ENCODE results near the gene PATZ1. TPM values are rescaled to one million over a fixed set of nuclear protein-coding genes. Genes with fewer than 3 reads are reported as not detected.

Gene PATZ1
- total and polyA plus RNA-seq, 2 of the 4 experiments (the other 2 are of a cell fraction): 6.5 to 10.5 TPM

- no peak overlapping the region for H2BK15ac ChIP-seq (ENCODE audit: low read depth, low read length)
- no CpG with 5 or more reads among the region's 3 CpGs for WGBS, 2 experiments (ENCODE audit: extremely low coverage in 2 of 2, insufficient read length in 1 of 2)
- H2AFZ ChIP-seq (replicated peaks; ENCODE audit: low read length, poor library complexity): no peak overlapping the region
- CTCF ChIA-PET: no interaction called here
- H3K18ac ChIP-seq (ENCODE audit: low read depth, low read length): no peak overlapping the region
- H2AK5ac ChIP-seq (ENCODE audit: low read depth, low read length): no peak overlapping the region
- H3K4me1 ChIP-seq (ENCODE audit: control insufficient read depth, insufficient read depth, low read length): no peaks in the 10 kb centered on the region
- no peak overlapping the region for H3K4me3 ChIP-seq (ENCODE audit: insufficient read depth, low read depth, low read length)
- H3K4ac ChIP-seq (ENCODE audit: low read depth, low read length): no peak overlapping the region
- no peak overlapping the region for H3K27ac ChIP-seq (ENCODE audit: insufficient read depth, low read length)
- POLR2A ChIA-PET (ENCODE audit: unreplicated experiment): no interaction called here
- no peak overlapping the region for H2BK5ac ChIP-seq (ENCODE audit: low read depth, low read length, poor library complexity, severe bottlenecking)
- no peak for TF ChIP-seq SMC3 (IDR thresholded peaks at IDR 0.05; ENCODE audit: low read depth, low read length)
- TF ChIP-seq MXI1 (IDR thresholded peaks at IDR 0.05; ENCODE audit: borderline replicate concordance, low read depth, low read length): no peak
- TF ChIP-seq RCOR1 (IDR thresholded peaks at IDR 0.05; ENCODE audit: insufficient replicate concordance, low read length): no peak
- TF ChIP-seq BHLHE40 (IDR thresholded peaks at IDR 0.05; ENCODE audit: low read depth, low read length): no peak
- no peak for TF ChIP-seq RAD21 (IDR thresholded peaks at IDR 0.05; ENCODE audit: low read length)
- TF ChIP-seq NFE2L2 (IDR thresholded peaks at IDR 0.05; ENCODE audit: low read depth, low read length): no peak
- TF ChIP-seq ELK1 (IDR thresholded peaks at IDR 0.05; ENCODE audit: borderline replicate concordance, low read depth, low read length): no peak
- no peak for TF ChIP-seq CHD1 (IDR thresholded peaks at IDR 0.05; ENCODE audit: low read depth, low read length)
- no peak for TF ChIP-seq CEBPB (IDR thresholded peaks at IDR 0.05; ENCODE audit: low read depth, low read length)
- no peak for TF ChIP-seq USF2 (IDR thresholded peaks at IDR 0.05; ENCODE audit: low read depth, low read length)
- TF ChIP-seq FOS (IDR thresholded peaks at IDR 0.05; ENCODE audit: low read depth, low read length): no peak
- TF ChIP-seq CTCF (conservative IDR thresholded peaks at IDR 0.05; ENCODE audit: low read depth, low read length): no peak
- no peak for TF ChIP-seq POLR2A (IDR thresholded peaks at IDR 0.05; ENCODE audit: low read depth, low read length)
- no peak for TF ChIP-seq MAFK (IDR thresholded peaks at IDR 0.05; ENCODE audit: low read depth, low read length)
- H4K91ac ChIP-seq (ENCODE audit: insufficient read depth, low read depth, low read length): no peak overlapping the region
- H3K23ac ChIP-seq (ENCODE audit: low read depth, low read length): no peak overlapping the region
- no peak overlapping the region for H3K9ac ChIP-seq (ENCODE audit: low read depth, low read length)
- H4K20me1 ChIP-seq (ENCODE audit: insufficient read depth, low read length): no peaks in the 10 kb centered on the region
- no peak overlapping the region for H3K4me2 ChIP-seq (ENCODE audit: low read depth, low read length)
- no peak overlapping the region for H3K56ac ChIP-seq (ENCODE audit: extremely low read depth, insufficient read depth, low read length)
- H2AK9ac ChIP-seq (replicated peaks; ENCODE audit: low read depth, low read length, poor library complexity): no peak overlapping the region
- dilution Hi-C loops (cut with HindIII; ENCODE audit: low sequenced_read_pairs, unreplicated experiment) (no loop called here), in situ Hi-C loops (cut with MboI; ENCODE audit: low sequenced_read_pairs) (no loop called here), intact Hi-C loops (cut with micrococcal nuclease) (no loop called here)
- H3K79me1 ChIP-seq (ENCODE audit: low read depth in 1 of 2, low read length in 2 of 2): no peaks in the 10 kb centered on the region
- ATAC-seq (ENCODE audit: low read depth): no peak
- BruUV-seq (replicated peaks): no TSS peak
- no peak for DNase-seq
- H3K9me3 ChIP-seq (ENCODE audit: control insufficient read depth, insufficient read depth, low read length): no peaks in the 10 kb centered on the region
- H3K36me3 ChIP-seq (ENCODE audit: control insufficient read depth, insufficient read depth, low read length): no peaks in the 10 kb centered on the region
- H3K9me1 ChIP-seq (ENCODE audit: insufficient read depth, low read length): no peaks in the 10 kb centered on the region
- no peak overlapping the region for H4K5ac ChIP-seq (ENCODE audit: low read depth, low read length)
- H3K14ac ChIP-seq (replicated peaks; ENCODE audit: low read depth, low read length): no peak overlapping the region
- no peak overlapping the region for H4K8ac ChIP-seq (ENCODE audit: low read depth in 2 of 2, low read length in 2 of 2)
- no peak overlapping the region for H2BK120ac ChIP-seq (ENCODE audit: low read depth, low read length)
- no peaks in the 10 kb centered on the region; the same call in 1 of the 2 replicates for H3K27me3 ChIP-seq (ENCODE audit: control insufficient read depth, insufficient read depth, low read length)
- no peak overlapping the region for H2BK20ac ChIP-seq (ENCODE audit: low read depth, low read length)
Measured at GRCh38 chr22:31363885-31364465, 17.8 kb upstream of the PATZ1 start.

Measured in IMR-90 (cell line).